Glutamatergic neuron (in vitro differentiated cells): ENCODE results near the gene RAET1E. TPM values are rescaled to one million over a fixed set of nuclear protein-coding genes. Genes with fewer than 3 reads are reported as not detected.

Source experiments
- DNase-seq: peaks from one replicate; pipeline ENCODE4 v3.0.0; 2022
- H3K27ac Mint-ChIP-seq: one replicate; pipeline ENCODE4 v1.8.0; 2020; ENCODE audit warnings: mild to moderate bottlenecking, mixed read lengths, inconsistent platforms; ENCODE audit not compliant: unreplicated experiment
- H3K27me3 Mint-ChIP-seq: one replicate; pipeline ENCODE4 v1.8.0; 2020; ENCODE audit warnings: mild to moderate bottlenecking, moderate library complexity, mixed read lengths, inconsistent platforms; ENCODE audit not compliant: unreplicated experiment
- H3K36me3 Mint-ChIP-seq: one replicate; pipeline ENCODE4 v1.8.0; 2020; ENCODE audit warnings: mild to moderate bottlenecking, mixed read lengths, inconsistent platforms; ENCODE audit not compliant: unreplicated experiment
- H3K4me1 Mint-ChIP-seq: one replicate; pipeline ENCODE4 v1.8.0; 2020; ENCODE audit warnings: mild to moderate bottlenecking, low read depth, mixed read lengths, inconsistent platforms; ENCODE audit not compliant: unreplicated experiment
- H3K4me3 Mint-ChIP-seq: one replicate; pipeline ENCODE4 v1.8.0; 2020; ENCODE audit warnings: mild to moderate bottlenecking, mixed read lengths, inconsistent platforms; ENCODE audit not compliant: unreplicated experiment
- H3K9me3 Mint-ChIP-seq: one replicate; pipeline ENCODE4 v1.8.0; 2020; ENCODE audit warnings: mild to moderate bottlenecking, moderate library complexity, mixed read lengths, inconsistent platforms; ENCODE audit not compliant: unreplicated experiment
- total RNA-seq: library from RNA; stranded (reverse); fragmentation: NEBNext Ultra II Directional; extraction: Animal tissue kit (Norgen Biotek cat#: 25700); gene quantifications from one replicate; pipeline ENCODE4 v1.2.1, GENCODE V29; 2021; ENCODE audit not compliant: unreplicated experiment
- TF ChIP-seq, protein P1 (sequence below): fragments of 200-600 bp; sonication (generic); IDR thresholded peaks from one replicate; pipeline ENCODE4 v1.5.0; 2021; ENCODE audit not compliant: partially characterized antibody, unreplicated experiment

RAET1E gene
- total RNA-seq, 1 donor from 2014 or later = not detected

DNA sequence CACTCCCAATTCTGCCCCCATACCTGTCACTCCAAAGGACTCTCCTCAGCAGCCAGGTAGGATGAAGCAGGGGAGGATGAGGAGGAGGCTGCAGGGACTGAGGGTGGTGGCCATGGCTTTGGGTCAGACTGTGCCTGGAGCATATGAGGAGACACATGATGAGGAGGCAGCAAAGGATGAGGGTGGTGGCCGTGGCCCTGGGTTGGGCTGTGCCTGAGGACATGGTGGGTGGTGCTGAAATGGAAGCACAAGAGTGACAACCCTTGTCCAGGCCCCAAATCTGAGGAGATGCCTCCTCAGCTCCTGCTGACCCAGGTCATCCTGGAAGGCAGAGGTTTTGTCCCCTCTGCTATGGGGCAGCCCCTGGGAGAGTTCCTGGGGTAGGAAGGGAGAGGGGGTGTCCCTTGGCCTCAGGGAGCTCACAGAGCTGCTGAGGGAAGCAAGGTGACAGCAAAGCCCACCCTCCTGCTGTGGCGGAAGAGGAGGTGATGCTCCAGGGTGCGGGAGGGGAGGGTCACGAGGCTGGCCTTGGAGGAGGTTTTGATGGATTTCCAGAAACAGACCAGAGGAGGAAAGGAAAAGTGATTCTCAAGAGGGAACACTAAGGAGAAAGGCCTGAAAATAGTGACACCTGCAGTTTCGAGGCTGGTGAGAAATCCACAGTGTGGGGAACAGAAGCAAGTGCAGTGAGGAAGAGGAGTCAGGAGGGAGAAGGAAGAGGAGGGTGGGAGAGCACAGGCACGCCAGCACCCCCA is 20.4 kb upstream of the RAET1E start:
- Mint-ChIP-seq H3K27me3 (peaks cover 30% of the 10 kb centered on the region), H3K4me3 (no peak overlapping the region), H3K36me3 (peaks cover 6% of the 10 kb centered on the region), H3K9me3 (peaks cover 18% of the 10 kb centered on the region), H3K27ac (no peak overlapping the region), H3K4me1 (peaks cover 2% of the 10 kb centered on the region)
- no peak for DNase-seq
- TF ChIP-seq, protein P1, sequence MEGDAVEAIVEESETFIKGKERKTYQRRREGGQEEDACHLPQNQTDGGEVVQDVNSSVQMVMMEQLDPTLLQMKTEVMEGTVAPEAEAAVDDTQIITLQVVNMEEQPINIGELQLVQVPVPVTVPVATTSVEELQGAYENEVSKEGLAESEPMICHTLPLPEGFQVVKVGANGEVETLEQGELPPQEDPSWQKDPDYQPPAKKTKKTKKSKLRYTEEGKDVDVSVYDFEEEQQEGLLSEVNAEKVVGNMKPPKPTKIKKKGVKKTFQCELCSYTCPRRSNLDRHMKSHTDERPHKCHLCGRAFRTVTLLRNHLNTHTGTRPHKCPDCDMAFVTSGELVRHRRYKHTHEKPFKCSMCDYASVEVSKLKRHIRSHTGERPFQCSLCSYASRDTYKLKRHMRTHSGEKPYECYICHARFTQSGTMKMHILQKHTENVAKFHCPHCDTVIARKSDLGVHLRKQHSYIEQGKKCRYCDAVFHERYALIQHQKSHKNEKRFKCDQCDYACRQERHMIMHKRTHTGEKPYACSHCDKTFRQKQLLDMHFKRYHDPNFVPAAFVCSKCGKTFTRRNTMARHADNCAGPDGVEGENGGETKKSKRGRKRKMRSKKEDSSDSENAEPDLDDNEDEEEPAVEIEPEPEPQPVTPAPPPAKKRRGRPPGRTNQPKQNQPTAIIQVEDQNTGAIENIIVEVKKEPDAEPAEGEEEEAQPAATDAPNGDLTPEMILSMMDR = no peak

DNA sequence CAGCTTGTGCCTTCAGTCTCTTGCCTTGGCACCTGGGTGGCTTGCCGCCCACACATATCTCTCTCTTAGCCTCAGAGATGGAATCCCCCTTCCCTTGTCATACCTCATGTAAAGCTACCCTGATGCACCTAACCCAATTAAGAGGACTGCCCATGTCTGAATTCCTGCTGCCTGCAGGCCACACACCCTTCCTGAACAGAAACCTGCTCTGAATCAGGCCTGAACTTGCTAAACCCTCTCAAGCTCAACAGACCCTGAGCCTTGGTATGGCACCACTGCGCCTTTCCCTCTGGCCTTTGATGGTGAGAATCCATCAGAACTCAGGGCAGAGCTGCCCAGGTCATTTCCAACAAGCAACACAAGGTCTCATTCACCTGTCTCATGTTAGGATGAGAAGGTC is 19.8 kb upstream of the RAET1E start:
- no peak for DNase-seq
- Mint-ChIP-seq H3K27ac (no peak overlapping the region), H3K9me3 (peaks cover 15% of the 10 kb centered on the region), H3K4me3 (no peak overlapping the region), H3K27me3 (peaks cover 25% of the 10 kb centered on the region), H3K4me1 (no peaks in the 10 kb centered on the region), H3K36me3 (peaks cover 6% of the 10 kb centered on the region)
- TF ChIP-seq, protein P1 = no peak

DNA sequence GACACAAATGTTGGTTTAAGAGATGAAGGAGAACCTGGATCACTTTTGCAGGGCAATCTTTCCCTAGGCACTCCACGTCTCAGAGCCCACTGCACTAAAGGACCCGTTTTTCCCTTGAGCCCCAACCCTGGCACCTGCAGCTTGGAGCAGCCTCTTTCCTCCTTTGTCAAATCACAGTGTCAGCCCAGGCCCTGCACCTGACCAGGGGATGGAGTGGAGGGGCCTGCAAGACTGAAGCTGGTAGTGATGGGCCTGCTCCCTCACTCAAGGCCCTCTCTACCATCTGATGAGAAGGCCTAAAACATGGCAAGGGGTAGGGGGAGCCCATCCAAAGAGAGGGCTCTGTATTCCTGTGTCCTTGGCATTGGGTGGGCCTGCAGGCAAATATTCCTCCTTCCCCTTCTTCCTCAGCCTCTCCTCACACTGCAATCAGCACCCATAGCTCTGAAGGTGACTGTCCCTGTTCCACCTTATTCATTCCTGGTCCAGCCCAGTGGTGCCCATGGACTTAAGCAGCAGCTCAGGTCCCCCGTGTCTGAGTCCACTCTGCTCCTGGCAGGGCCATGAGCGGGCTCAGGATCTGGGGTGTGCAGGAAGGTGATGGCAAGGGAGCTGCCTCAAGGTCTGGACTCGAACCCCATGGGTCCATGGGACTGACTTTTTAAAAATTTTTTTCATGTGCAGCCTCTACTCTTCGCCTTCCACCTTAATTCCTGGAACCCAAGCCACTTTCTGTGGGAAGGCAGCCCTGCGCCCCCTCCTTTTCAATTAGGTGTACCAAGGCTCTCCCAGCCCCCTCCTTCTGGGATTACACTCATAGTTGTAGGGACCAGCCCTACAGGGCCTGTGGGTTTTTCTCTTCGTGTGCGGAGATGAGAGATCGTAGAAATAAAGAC is 18.3 kb upstream of the RAET1E start:
- Mint-ChIP-seq H3K27ac (no peak overlapping the region), H3K4me1 (no peaks in the 10 kb centered on the region), H3K36me3 (peaks cover 6% of the 10 kb centered on the region), H3K27me3 (peaks cover 18% of the 10 kb centered on the region), H3K4me3 (no peak overlapping the region), H3K9me3 (peaks cover 14% of the 10 kb centered on the region)
- no peak for DNase-seq
- TF ChIP-seq, protein P1 = no peak

DNA sequence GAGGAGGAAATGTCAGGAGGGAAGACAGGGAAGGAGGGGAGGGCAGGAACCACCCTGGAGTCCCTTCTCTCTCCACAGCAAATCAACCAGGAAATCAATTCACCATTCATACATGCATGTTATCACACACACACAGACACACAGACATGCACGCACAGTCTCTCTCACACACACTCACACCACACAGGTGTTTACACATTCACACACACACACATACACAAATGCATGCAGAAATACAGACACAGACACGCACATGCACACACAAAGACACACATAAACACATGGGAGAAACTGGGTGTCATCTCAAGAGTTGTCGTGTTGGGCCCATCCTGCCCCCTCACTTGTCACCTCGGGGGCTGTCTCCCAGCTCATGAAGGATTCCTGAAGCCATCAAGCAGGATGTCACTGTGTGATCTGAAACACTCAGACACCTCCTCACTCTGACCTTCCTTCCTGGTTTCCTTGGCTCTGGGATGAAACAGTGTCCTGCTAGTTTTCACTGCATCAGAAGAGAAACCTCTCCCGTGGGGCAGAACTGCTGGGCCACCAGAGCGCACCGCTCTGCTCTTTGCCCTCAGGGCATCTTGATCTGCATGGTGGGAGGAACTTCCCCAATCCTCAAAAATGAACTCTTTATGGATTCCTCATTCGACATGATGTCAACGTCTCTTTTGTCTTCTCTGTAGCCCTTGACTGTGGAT is 15.8 kb upstream of the RAET1E start:
- TF ChIP-seq, protein P1 = no peak
- no peak for DNase-seq
- H3K27me3 Mint-ChIP-seq = peaks cover 7% of the 10 kb centered on the region
- H3K4me3 Mint-ChIP-seq = no peak overlapping the region
- no peaks in the 10 kb centered on the region for H3K36me3 Mint-ChIP-seq
- no peaks in the 10 kb centered on the region for H3K4me1 Mint-ChIP-seq
- H3K9me3 Mint-ChIP-seq = peaks cover 10% of the 10 kb centered on the region
- H3K27ac Mint-ChIP-seq = no peak overlapping the region
